ENCODE data around the gene NWD2.
A peak's percentile ranks its signal among the peaks of the same experiment; 100 is the strongest.
"Not testable (repeated sequence)": the region's sequence is repeated elsewhere in the genome, so short reads cannot be mapped to it uniquely, and the experiment has no call there.

Gene NWD2

GRCh38 chr4:37244583-37245390, at the start of gene NWD2:
Gene NWD2, plus strand, starts transcription at chr4:37244743. Its CDS starts 325 bp downstream, at chr4:37245068.
- peak; percentile 43 for DNase-seq

- no peak for DNase-seq
Measured at GRCh38 chr4:37197899-37198298, 46.6 kb upstream of the NWD2 start.

GRCh38 chr4:37204740-37205139, 39.8 kb upstream of the NWD2 start:
- DNase-seq, result not testable (repeated sequence)

- no peak for DNase-seq
Measured at GRCh38 chr4:37216209-37216608, 28.3 kb upstream of the NWD2 start.

GRCh38 chr4:37219242-37219641, 25.3 kb upstream of the NWD2 start:
- DNase-seq, result no peak

GRCh38 chr4:37219990-37220389, 24.6 kb upstream of the NWD2 start:
- DNase-seq, result no peak

GRCh38 chr4:37220685-37221084, 23.9 kb upstream of the NWD2 start:
- DNase-seq, result peak; percentile 18

- DNase-seq, result no peak
Measured at GRCh38 chr4:37223732-37224131, 20.8 kb upstream of the NWD2 start.

- DNase-seq, result no peak
Measured at GRCh38 chr4:37224854-37225253, 19.7 kb upstream of the NWD2 start.

GRCh38 chr4:37225778-37226177, 18.8 kb upstream of the NWD2 start:
- no peak for DNase-seq

- DNase-seq, result no peak
Measured at GRCh38 chr4:37232315-37232714, 12.2 kb upstream of the NWD2 start.

GRCh38 chr4:37236165-37236564, 8.4 kb upstream of the NWD2 start:
- no peak for DNase-seq

GRCh38 chr4:37241647-37242046, 2.9 kb upstream of the NWD2 start:
- DNase-seq, result no peak

- DNase-seq, result peak; percentile 10
Measured at GRCh38 chr4:37243051-37243450, 1.5 kb upstream of the NWD2 start.

GRCh38 chr4:37243722-37244582, 591 bp upstream of the NWD2 start:
- DNase-seq, result peak; percentile 10

- peak; percentile 4 for DNase-seq
Measured at GRCh38 chr4:37245391-37245954, 930 bp downstream of the NWD2 start.

GRCh38 chr4:37246891-37247290, 2.3 kb downstream of the NWD2 start:
- no peak for DNase-seq

GRCh38 chr4:37258221-37258620, 13.7 kb downstream of the NWD2 start:
- no peak for DNase-seq

GRCh38 chr4:37268319-37268718, 23.8 kb downstream of the NWD2 start:
- peak; percentile 10 for DNase-seq

- no peak for DNase-seq
Measured at GRCh38 chr4:37279121-37279520, 34.6 kb downstream of the NWD2 start.

- DNase-seq, result no peak
Measured at GRCh38 chr4:37279894-37280592, 35.5 kb downstream of the NWD2 start.

- no peak for DNase-seq
Measured at GRCh38 chr4:37299468-37299867, 54.9 kb downstream of the NWD2 start.

- no peak for DNase-seq
Measured at GRCh38 chr4:37304612-37305011, 60.1 kb downstream of the NWD2 start.

Measured in hematopoietic multipotent progenitor cell treated with erythropoietin and hydrocortisone succinate and interleukin-3 and kit ligand, for 4 days (in vitro differentiated cells).